HEK293 (cell line): ENCODE results near the gene SPDL1.

ENCODE experiments used
- CTCF ChIA-PET: fragments of 350-600 bp; formaldehyde crosslinking; extraction: SDS; loops from one replicate; lab custom pipeline; 2021; ENCODE audit warnings: antibody characterized with exemption; lab: Yijun Ruan, JAX
- POLR2A ChIA-PET: fragments of 300-600 bp; formaldehyde crosslinking; extraction: SDS; loops from one replicate; lab custom pipeline; 2020; ENCODE audit warnings: antibody characterized with exemption, inconsistent platforms; lab: Yijun Ruan, JAX
- H3K27ac ChIP-seq: fragments of 200-500 bp; sonication (Bioruptor generic); 2 replicates; pipeline ENCODE4 v1.5.1; 2014; ENCODE audit warnings: low read depth, low read length, control low read depth, inconsistent platforms; ENCODE audit errors: extremely low read depth
- H3K36me3 ChIP-seq, 2 experiments: fragments of 200-500 bp in 1 of 2; sonication (Bioruptor generic) in 1 of 2; 1 replicate in 1 of 2; 2 replicates in 1 of 2; pipeline ENCODE4 v1.5.1; 2014 to 2017; ENCODE audit warnings: inconsistent platforms in 2 of 2, low read length in 2 of 2; ENCODE audit not compliant: control insufficient read depth in 2 of 2, insufficient read depth in 1 of 2
- H3K4me1 ChIP-seq: fragments of 200-500 bp; sonication (Bioruptor generic); 2 replicates; pipeline ENCODE4 v1.5.1; 2014; ENCODE audit warnings: mild to moderate bottlenecking, low read length, inconsistent platforms; ENCODE audit not compliant: control insufficient read depth, insufficient read depth
- H3K4me3 ChIP-seq: 2 replicates; pipeline ENCODE4 v1.5.1; 2011; ENCODE audit warnings: low read depth, mild to moderate bottlenecking, control low read depth, low read length, moderate library complexity
- H3K9me3 ChIP-seq: fragments of 200-500 bp; sonication (Bioruptor generic); 2 replicates; pipeline ENCODE4 v1.5.1; 2014; ENCODE audit warnings: low read depth, low read length, inconsistent platforms; ENCODE audit not compliant: control insufficient read depth, insufficient read depth
- HOXD13 ChIP-seq: sonication (generic); formaldehyde crosslinking; IDR thresholded peaks from 2 replicates; pipeline ENCODE4 v1.8.0; 2022; ENCODE audit warnings: missing genetic modification reagents, borderline replicate concordance
- KLF16 ChIP-seq: fragments of 450-650 bp; formaldehyde crosslinking; IDR thresholded peaks from 2 replicates; pipeline ENCODE4 v1.5.1; 2017; ENCODE audit warnings: missing biosample characterization, missing genetic modification characterization
- KLF7 ChIP-seq: fragments of 450-650 bp; formaldehyde crosslinking; IDR thresholded peaks from 2 replicates; pipeline ENCODE4 v1.5.1; 2016; ENCODE audit warnings: missing biosample characterization, missing genetic modification characterization, borderline replicate concordance
- KLF8 ChIP-seq: fragments of 450-650 bp; formaldehyde crosslinking; IDR thresholded peaks from 2 replicates; pipeline ENCODE4 v1.5.1; 2016; ENCODE audit warnings: missing biosample characterization, missing genetic modification characterization
- SP2 ChIP-seq: fragments of 450-650 bp; formaldehyde crosslinking; IDR thresholded peaks from 2 replicates; pipeline ENCODE4 v1.5.1; 2016; ENCODE audit warnings: missing biosample characterization, missing genetic modification characterization
- ZBTB48 ChIP-seq: fragments of 450-650 bp; formaldehyde crosslinking; IDR thresholded peaks from 2 replicates; pipeline ENCODE4 v1.5.1; 2016; ENCODE audit warnings: missing biosample characterization, missing genetic modification characterization
- ZNF16 ChIP-seq: fragments of 450-650 bp; formaldehyde crosslinking; IDR thresholded peaks from 2 replicates; pipeline ENCODE4 v1.5.1; 2016; ENCODE audit warnings: low read depth, missing biosample characterization, missing genetic modification characterization
- ZNF184 ChIP-seq: fragments of 450-650 bp; IDR thresholded peaks from 2 replicates; pipeline ENCODE4 v1.5.1; 2018; ENCODE audit warnings: missing biosample characterization, mild to moderate bottlenecking, missing genetic modification characterization
- ZNF341 ChIP-seq: fragments of 450-650 bp; formaldehyde crosslinking; IDR thresholded peaks from 2 replicates; pipeline ENCODE4; 2016; ENCODE audit warnings: low read depth, missing biosample characterization, missing genetic modification characterization
- ZNF501 ChIP-seq: fragments of 450-650 bp; formaldehyde crosslinking; IDR thresholded peaks from 2 replicates; pipeline ENCODE4 v1.5.1; 2016; ENCODE audit warnings: missing biosample characterization, missing genetic modification characterization
- ZNF621 ChIP-seq: fragments of 450-650 bp; formaldehyde crosslinking; IDR thresholded peaks from 2 replicates; pipeline ENCODE4 v1.5.1; 2017; ENCODE audit warnings: missing biosample characterization, missing genetic modification characterization
- ZNF791 ChIP-seq: fragments of 450-650 bp; formaldehyde crosslinking; IDR thresholded peaks from 2 replicates; pipeline ENCODE4 v1.5.1; 2016; ENCODE audit warnings: missing biosample characterization, missing genetic modification characterization
- ZNF792 ChIP-seq: fragments of 450-650 bp; formaldehyde crosslinking; IDR thresholded peaks from 2 replicates; pipeline ENCODE4 v1.5.1; 2016; ENCODE audit warnings: missing biosample characterization, missing genetic modification characterization
- TF ChIP-seq, protein P1 (sequence below): fragments of 450-650 bp; formaldehyde crosslinking; IDR thresholded peaks from 2 replicates; pipeline ENCODE4 v1.5.1; 2017; ENCODE audit warnings: missing biosample characterization, missing genetic modification characterization
- TF ChIP-seq, protein P2 (sequence below): fragments of 450-650 bp; formaldehyde crosslinking; IDR thresholded peaks from 2 replicates; pipeline ENCODE4 v1.5.1; 2016; ENCODE audit warnings: missing biosample characterization, missing genetic modification characterization, borderline replicate concordance
- TF ChIP-seq, protein P3 (sequence below): fragments of 450-650 bp; formaldehyde crosslinking; IDR thresholded peaks from 2 replicates; pipeline ENCODE4 v1.5.1; 2016; ENCODE audit warnings: missing biosample characterization, missing genetic modification characterization
- TF ChIP-seq, protein P4 (sequence below): IDR thresholded peaks from 2 replicates; pipeline ENCODE4 v1.6.1; 2011; ENCODE audit warnings: mild to moderate bottlenecking, low read depth, low read length, borderline replicate concordance

SPDL1 gene

DNA sequence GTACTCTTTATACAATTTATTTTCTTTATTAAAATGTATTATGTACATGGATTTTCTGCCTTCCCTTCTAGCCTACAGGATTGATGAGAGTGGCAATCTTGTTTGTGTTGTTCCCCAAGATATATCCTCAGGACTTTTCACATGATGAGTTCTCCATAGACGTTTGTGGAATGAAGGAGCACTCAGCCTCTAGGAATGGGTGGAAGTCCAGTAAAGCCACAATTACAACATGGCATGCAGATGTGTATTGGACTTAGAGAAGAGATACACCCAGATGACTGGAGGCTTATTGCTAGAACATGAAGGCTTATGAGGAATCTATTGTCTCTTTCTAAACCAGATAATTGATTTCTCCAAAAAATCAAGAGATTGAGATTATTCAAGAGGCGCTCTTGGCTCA, 45.3 kb downstream of the SPDL1 start:
- Histone ChIP-seq H3K27ac (no peak overlapping the region), H3K9me3 (no peaks in the 10 kb centered on the region), H3K36me3 (no peaks in the 10 kb centered on the region), H3K4me3 (no peak overlapping the region), H3K4me1 (no peaks in the 10 kb centered on the region)
- TF ChIP-seq KLF16 (tag by site-specific recombination) (no peak), ZBTB48 (no peak), ZNF184 (tag by site-specific recombination) (no peak), HOXD13 (CRISPR knock-in tag) (no peak), KLF8 (tag by site-specific recombination) (no peak), ZNF621 (no peak), ZNF341 (tag by site-specific recombination) (no peak), ZNF791 (no peak), ZNF792 (no peak), ZNF501 (tag by site-specific recombination) (no peak), KLF7 (tag by site-specific recombination) (no peak), SP2 (tag by site-specific recombination) (no peak), ZNF16 (no peak)
- TF ChIP-seq, protein P1, sequence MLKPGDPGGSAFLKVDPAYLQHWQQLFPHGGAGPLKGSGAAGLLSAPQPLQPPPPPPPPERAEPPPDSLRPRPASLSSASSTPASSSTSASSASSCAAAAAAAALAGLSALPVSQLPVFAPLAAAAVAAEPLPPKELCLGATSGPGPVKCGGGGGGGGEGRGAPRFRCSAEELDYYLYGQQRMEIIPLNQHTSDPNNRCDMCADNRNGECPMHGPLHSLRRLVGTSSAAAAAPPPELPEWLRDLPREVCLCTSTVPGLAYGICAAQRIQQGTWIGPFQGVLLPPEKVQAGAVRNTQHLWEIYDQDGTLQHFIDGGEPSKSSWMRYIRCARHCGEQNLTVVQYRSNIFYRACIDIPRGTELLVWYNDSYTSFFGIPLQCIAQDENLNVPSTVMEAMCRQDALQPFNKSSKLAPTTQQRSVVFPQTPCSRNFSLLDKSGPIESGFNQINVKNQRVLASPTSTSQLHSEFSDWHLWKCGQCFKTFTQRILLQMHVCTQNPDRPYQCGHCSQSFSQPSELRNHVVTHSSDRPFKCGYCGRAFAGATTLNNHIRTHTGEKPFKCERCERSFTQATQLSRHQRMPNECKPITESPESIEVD (tag by site-specific recombination), result no peak
- TF ChIP-seq, protein P2, sequence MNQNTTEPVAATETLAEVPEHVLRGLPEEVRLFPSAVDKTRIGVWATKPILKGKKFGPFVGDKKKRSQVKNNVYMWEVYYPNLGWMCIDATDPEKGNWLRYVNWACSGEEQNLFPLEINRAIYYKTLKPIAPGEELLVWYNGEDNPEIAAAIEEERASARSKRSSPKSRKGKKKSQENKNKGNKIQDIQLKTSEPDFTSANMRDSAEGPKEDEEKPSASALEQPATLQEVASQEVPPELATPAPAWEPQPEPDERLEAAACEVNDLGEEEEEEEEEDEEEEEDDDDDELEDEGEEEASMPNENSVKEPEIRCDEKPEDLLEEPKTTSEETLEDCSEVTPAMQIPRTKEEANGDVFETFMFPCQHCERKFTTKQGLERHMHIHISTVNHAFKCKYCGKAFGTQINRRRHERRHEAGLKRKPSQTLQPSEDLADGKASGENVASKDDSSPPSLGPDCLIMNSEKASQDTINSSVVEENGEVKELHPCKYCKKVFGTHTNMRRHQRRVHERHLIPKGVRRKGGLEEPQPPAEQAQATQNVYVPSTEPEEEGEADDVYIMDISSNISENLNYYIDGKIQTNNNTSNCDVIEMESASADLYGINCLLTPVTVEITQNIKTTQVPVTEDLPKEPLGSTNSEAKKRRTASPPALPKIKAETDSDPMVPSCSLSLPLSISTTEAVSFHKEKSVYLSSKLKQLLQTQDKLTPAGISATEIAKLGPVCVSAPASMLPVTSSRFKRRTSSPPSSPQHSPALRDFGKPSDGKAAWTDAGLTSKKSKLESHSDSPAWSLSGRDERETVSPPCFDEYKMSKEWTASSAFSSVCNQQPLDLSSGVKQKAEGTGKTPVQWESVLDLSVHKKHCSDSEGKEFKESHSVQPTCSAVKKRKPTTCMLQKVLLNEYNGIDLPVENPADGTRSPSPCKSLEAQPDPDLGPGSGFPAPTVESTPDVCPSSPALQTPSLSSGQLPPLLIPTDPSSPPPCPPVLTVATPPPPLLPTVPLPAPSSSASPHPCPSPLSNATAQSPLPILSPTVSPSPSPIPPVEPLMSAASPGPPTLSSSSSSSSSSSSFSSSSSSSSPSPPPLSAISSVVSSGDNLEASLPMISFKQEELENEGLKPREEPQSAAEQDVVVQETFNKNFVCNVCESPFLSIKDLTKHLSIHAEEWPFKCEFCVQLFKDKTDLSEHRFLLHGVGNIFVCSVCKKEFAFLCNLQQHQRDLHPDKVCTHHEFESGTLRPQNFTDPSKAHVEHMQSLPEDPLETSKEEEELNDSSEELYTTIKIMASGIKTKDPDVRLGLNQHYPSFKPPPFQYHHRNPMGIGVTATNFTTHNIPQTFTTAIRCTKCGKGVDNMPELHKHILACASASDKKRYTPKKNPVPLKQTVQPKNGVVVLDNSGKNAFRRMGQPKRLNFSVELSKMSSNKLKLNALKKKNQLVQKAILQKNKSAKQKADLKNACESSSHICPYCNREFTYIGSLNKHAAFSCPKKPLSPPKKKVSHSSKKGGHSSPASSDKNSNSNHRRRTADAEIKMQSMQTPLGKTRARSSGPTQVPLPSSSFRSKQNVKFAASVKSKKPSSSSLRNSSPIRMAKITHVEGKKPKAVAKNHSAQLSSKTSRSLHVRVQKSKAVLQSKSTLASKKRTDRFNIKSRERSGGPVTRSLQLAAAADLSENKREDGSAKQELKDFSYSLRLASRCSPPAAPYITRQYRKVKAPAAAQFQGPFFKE (tag by site-specific recombination), result no peak
- TF ChIP-seq, protein P3, sequence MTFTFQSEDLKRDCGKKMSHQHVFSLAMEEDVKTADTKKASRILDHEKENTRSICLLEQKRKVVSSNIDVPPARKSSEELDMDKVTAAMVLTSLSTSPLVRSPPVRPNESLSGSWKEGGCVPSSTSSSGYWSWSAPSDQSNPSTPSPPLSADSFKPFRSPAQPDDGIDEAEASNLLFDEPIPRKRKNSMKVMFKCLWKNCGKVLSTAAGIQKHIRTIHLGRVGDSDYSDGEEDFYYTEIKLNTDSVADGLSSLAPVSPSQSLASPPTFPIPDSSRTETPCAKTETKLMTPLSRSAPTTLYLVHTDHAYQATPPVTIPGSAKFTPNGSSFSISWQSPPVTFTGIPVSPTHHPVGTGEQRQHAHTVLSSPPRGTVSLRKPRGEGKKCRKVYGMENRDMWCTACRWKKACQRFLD (tag by site-specific recombination), result no peak
- TF ChIP-seq, protein P4, sequence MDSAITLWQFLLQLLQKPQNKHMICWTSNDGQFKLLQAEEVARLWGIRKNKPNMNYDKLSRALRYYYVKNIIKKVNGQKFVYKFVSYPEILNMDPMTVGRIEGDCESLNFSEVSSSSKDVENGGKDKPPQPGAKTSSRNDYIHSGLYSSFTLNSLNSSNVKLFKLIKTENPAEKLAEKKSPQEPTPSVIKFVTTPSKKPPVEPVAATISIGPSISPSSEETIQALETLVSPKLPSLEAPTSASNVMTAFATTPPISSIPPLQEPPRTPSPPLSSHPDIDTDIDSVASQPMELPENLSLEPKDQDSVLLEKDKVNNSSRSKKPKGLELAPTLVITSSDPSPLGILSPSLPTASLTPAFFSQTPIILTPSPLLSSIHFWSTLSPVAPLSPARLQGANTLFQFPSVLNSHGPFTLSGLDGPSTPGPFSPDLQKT, result no peak
- ChIA-PET POLR2A (no interaction called here), CTCF (no interaction called here)
